Stomach (tissue), 4 donors: ENCODE measurements around the gene CENPQ.

Experiments
- POLR2A ChIP-seq, 4 donors: fragments of 450-650 bp; IDR thresholded peaks; one replicate each; pipeline ENCODE4 v1.6.1; 2016; ENCODE audit warnings: antibody characterized with exemption in 4 of 4, control low read depth in 2 of 4, mild to moderate bottlenecking in 1 of 4, moderate library complexity in 1 of 4
- POLR2AphosphoS5 ChIP-seq, 3 donors: sonication (generic); formaldehyde crosslinking; IDR thresholded peaks; one replicate each; pipeline ENCODE4 v1.6.1; 2016; ENCODE audit warnings: antibody characterized with exemption in 3 of 3
- TF ChIP-seq, protein P1 (sequence below), 7 experiments: fragments of 450-650 bp in 4 of 7; fragments of 200-600 bp in 3 of 7; sonication (generic) in 3 of 7; IDR thresholded peaks; one replicate each; pipeline ENCODE4 v1.5.1; 2016 to 2019; ENCODE audit warnings: antibody characterized with exemption in 7 of 7, control low read depth in 2 of 7, mild to moderate bottlenecking in 1 of 7

DNA sequence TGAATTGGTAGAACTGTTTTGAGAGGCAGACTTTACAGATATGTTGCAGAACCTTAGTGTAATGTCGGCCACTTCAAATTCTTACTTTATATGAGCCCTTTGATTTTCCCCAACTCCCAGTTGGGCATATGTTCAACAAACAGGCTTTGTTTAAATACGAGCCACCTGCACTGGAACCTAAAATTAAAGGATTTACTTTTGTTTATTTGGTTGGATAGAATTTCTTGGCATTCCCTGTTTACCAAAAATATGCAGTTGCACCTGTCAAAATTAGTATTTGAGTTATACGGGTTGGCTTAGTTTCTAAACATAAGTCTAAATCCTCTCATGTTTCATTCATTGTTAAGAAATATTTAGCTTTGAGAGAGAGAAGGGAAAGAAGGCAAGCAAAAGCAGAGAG lies 34.1 kb downstream of the CENPQ start:
- TF ChIP-seq POLR2A (IDR thresholded peaks at IDR 0.05) = no peak
- TF ChIP-seq POLR2AphosphoS5 (IDR thresholded peaks at IDR 0.05) = no peak
- TF ChIP-seq, protein P1, sequence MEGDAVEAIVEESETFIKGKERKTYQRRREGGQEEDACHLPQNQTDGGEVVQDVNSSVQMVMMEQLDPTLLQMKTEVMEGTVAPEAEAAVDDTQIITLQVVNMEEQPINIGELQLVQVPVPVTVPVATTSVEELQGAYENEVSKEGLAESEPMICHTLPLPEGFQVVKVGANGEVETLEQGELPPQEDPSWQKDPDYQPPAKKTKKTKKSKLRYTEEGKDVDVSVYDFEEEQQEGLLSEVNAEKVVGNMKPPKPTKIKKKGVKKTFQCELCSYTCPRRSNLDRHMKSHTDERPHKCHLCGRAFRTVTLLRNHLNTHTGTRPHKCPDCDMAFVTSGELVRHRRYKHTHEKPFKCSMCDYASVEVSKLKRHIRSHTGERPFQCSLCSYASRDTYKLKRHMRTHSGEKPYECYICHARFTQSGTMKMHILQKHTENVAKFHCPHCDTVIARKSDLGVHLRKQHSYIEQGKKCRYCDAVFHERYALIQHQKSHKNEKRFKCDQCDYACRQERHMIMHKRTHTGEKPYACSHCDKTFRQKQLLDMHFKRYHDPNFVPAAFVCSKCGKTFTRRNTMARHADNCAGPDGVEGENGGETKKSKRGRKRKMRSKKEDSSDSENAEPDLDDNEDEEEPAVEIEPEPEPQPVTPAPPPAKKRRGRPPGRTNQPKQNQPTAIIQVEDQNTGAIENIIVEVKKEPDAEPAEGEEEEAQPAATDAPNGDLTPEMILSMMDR (IDR thresholded peaks at IDR 0.05) = no peak
